Upper lobe of left lung (tissue), 4 donors: ENCODE results near the gene BSPH1.

ENCODE experiments used
- POLR2A ChIP-seq, 4 donors: fragments of 450-650 bp; IDR thresholded peaks; one replicate each; pipeline ENCODE4 v1.5.1; 2016 to 2017; ENCODE audit warnings: antibody characterized with exemption in 4 of 4, mild to moderate bottlenecking in 2 of 4
- TF ChIP-seq, protein P1 (sequence below), 6 experiments: fragments of 450-650 bp in 4 of 6; fragments of 200-600 bp in 2 of 6; sonication (generic) in 2 of 6; IDR thresholded peaks; one replicate each; pipeline ENCODE4 v1.5.1; 2016 to 2019; ENCODE audit warnings: antibody characterized with exemption in 6 of 6

DNA sequence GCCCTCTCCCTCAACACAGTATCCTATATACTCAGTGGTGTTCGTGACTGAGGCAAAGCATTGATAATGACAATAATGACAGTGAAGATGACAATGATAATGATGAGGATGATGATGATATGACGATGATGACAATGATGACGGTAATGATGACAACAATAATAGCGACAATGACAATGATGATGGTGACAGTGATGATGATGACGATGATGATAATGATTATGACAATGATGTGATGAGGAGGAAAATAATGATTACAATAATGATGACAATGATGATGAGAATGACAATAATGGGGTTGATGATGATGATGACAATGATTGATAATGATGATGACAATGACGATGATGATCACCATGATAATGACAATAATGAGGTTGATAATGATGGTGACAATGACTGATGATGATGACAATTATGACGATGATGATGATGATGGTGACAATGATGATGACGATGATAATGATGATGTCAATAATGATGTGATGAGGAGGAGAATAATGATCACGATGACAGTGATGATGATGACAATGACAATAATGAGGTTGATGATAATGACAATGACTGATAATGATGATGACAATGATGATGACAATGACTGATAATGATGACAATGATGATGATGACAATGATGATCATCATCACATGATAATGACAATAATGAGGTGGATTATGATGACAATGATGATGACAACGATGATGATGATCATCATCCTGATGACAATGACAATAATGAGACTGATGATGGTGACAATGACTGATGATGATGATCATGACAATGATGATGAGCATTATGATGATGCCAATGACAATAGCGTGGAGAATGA, 19.2 kb upstream of the BSPH1 start:
- TF ChIP-seq, protein P1, sequence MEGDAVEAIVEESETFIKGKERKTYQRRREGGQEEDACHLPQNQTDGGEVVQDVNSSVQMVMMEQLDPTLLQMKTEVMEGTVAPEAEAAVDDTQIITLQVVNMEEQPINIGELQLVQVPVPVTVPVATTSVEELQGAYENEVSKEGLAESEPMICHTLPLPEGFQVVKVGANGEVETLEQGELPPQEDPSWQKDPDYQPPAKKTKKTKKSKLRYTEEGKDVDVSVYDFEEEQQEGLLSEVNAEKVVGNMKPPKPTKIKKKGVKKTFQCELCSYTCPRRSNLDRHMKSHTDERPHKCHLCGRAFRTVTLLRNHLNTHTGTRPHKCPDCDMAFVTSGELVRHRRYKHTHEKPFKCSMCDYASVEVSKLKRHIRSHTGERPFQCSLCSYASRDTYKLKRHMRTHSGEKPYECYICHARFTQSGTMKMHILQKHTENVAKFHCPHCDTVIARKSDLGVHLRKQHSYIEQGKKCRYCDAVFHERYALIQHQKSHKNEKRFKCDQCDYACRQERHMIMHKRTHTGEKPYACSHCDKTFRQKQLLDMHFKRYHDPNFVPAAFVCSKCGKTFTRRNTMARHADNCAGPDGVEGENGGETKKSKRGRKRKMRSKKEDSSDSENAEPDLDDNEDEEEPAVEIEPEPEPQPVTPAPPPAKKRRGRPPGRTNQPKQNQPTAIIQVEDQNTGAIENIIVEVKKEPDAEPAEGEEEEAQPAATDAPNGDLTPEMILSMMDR (IDR thresholded peaks at IDR 0.05): no peak
- no peak for TF ChIP-seq POLR2A (IDR thresholded peaks at IDR 0.05)
